NCI-H2171 treated with DMSO at 0.1 percent for 48 hours (cell line): ENCODE data around the gene SDK2.

Experiments
- DNase-seq: peaks from one replicate; lab custom pipeline; 2025; lab: John Stamatoyannopoulos, UW

Gene SDK2

GRCh38 chr17:73452009-73452408, 192.2 kb downstream of the SDK2 start:
- DNase-seq = no peak

GRCh38 chr17:73447319-73447718, 196.9 kb downstream of the SDK2 start:
- DNase-seq = no peak

GRCh38 chr17:73446617-73447016, 197.6 kb downstream of the SDK2 start:
- DNase-seq = no peak

GRCh38 chr17:73445466-73445865, 198.8 kb downstream of the SDK2 start:
- no peak for DNase-seq

- no peak for DNase-seq
Measured at GRCh38 chr17:73444021-73444420, 200.2 kb downstream of the SDK2 start.

GRCh38 chr17:73439597-73439996, 204.6 kb downstream of the SDK2 start:
- no peak for DNase-seq

GRCh38 chr17:73437826-73438225, 206.4 kb downstream of the SDK2 start:
- DNase-seq = no peak

- DNase-seq = no peak
Measured at GRCh38 chr17:73436954-73437353, 207.3 kb downstream of the SDK2 start.

- no peak for DNase-seq
Measured at GRCh38 chr17:73435412-73435811, 208.8 kb downstream of the SDK2 start.

- no peak for DNase-seq
Measured at GRCh38 chr17:73434154-73434553, 210.1 kb downstream of the SDK2 start.

GRCh38 chr17:73433501-73433900, 210.7 kb downstream of the SDK2 start:
- DNase-seq = no peak

- peak; percentile 54 for DNase-seq
Measured at GRCh38 chr17:73432624-73433190, 211.5 kb downstream of the SDK2 start.

GRCh38 chr17:73431401-73432205, 212.6 kb downstream of the SDK2 start:
- DNase-seq = no peak

- DNase-seq = peak; percentile 6
Measured at GRCh38 chr17:73430848-73431247, 213.4 kb downstream of the SDK2 start.

- no peak for DNase-seq
Measured at GRCh38 chr17:73430165-73430680, 214.0 kb downstream of the SDK2 start.

GRCh38 chr17:73429440-73430164, 214.6 kb downstream of the SDK2 start:
- peak; percentile 78 for DNase-seq

- DNase-seq = peak; percentile 72
Measured at GRCh38 chr17:73427198-73427597, 217.0 kb downstream of the SDK2 start.

- no peak for DNase-seq
Measured at GRCh38 chr17:73424571-73424970, 219.7 kb downstream of the SDK2 start.

GRCh38 chr17:73423806-73424205, 220.4 kb downstream of the SDK2 start:
- no peak for DNase-seq

- DNase-seq = no peak
Measured at GRCh38 chr17:73423159-73423715, 221.0 kb downstream of the SDK2 start.

GRCh38 chr17:73422121-73422520, 222.1 kb downstream of the SDK2 start:
- DNase-seq = no peak

- DNase-seq = no peak
Measured at GRCh38 chr17:73420897-73421296, 223.3 kb downstream of the SDK2 start.

- no peak for DNase-seq
Measured at GRCh38 chr17:73419881-73420280, 224.4 kb downstream of the SDK2 start.
